ENCODE measurements around the gene LRRC27.

Gene LRRC27

DNA sequence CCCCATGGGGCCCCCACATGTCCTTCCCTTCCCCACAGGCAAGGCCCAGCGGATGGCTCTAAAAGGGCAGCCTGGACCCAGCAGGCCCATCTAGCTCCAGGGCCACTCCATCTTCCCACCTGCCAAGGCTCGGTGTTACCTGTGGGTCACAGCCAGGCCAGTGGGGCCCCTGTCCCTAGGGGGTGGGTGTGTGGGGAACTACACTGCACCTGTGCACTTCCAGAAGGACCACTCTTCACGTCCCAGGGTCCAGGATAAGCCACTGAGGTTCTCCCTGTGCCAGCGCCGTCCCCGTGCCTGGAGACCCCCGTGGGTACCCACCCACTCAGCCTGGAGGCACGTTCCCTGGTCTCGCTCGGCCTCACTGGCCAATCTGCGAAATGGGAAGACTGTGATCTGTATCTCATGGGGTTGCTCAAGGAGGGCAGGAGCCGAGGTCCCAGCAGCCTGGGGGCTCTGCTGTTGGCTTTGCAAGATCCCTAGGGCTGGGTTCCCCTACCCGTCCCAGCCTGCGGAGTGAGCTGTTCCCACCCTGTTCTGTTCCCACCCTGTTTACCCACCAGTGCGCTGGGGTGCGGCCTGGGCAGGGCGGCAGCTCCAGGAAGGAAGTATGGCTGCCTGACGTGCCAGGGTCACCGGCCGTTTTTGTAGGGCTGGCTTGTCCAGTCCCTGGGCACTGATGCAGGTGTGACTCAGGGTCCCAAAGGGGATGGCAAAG lies 69.6 kb downstream of the LRRC27 start:
- Histone ChIP-seq H3K27ac (replicated peaks) (peak overlapping the region; percentile 58), H3K4me3 (replicated peaks; ENCODE audit: insufficient read depth, low read length) (no peak overlapping the region), H3K27me3 (ENCODE audit: insufficient read depth, poor library complexity, severe bottlenecking) (no peaks in the 10 kb centered on the region)
- TF ChIP-seq CTCF (IDR thresholded peaks at IDR 0.05; ENCODE audit: insufficient read depth, low read length), result no peak
- TF ChIP-seq GABPA (IDR thresholded peaks at IDR 0.05; ENCODE audit: low read depth), result no peak
- TF ChIP-seq POLR2AphosphoS5 (IDR thresholded peaks at IDR 0.05; ENCODE audit: low read depth), result no peak; the same call in 1 of the 2 replicates
- TF ChIP-seq SPI1 (IDR thresholded peaks at IDR 0.05; ENCODE audit: borderline replicate concordance, low read depth), result no peak
- TF ChIP-seq REST (IDR thresholded peaks at IDR 0.05; ENCODE audit: insufficient replicate concordance, low read depth), result no peak
- no peak for DNase-seq (ENCODE audit: low read depth in 1 of 2, low spot score in 1 of 2)

- Histone ChIP-seq H3K27ac (replicated peaks) (no peak overlapping the region), H3K4me3 (replicated peaks; ENCODE audit: insufficient read depth, low read length) (no peak overlapping the region), H3K27me3 (ENCODE audit: insufficient read depth, poor library complexity, severe bottlenecking) (no peaks in the 10 kb centered on the region)
- TF ChIP-seq SPI1 (IDR thresholded peaks at IDR 0.05; ENCODE audit: borderline replicate concordance, low read depth), result no peak
- TF ChIP-seq CTCF (IDR thresholded peaks at IDR 0.05; ENCODE audit: insufficient read depth, low read length), result no peak
- TF ChIP-seq REST (IDR thresholded peaks at IDR 0.05; ENCODE audit: insufficient replicate concordance, low read depth), result no peak
- no peak for TF ChIP-seq POLR2AphosphoS5 (IDR thresholded peaks at IDR 0.05; ENCODE audit: low read depth)
- TF ChIP-seq GABPA (IDR thresholded peaks at IDR 0.05; ENCODE audit: low read depth), result no peak
- DNase-seq (ENCODE audit: low read depth in 1 of 2, low spot score in 1 of 2), result no peak
These were observed 70.8 kb downstream of the LRRC27 start for GRCh38 chr10:132402781-132403241.

GRCh38 chr10:132403511-132404168 lies 71.6 kb downstream of the LRRC27 start:
- TF ChIP-seq POLR2AphosphoS5 (IDR thresholded peaks at IDR 0.05; ENCODE audit: low read depth) (no peak), SPI1 (IDR thresholded peaks at IDR 0.05; ENCODE audit: borderline replicate concordance, low read depth) (no peak), REST (IDR thresholded peaks at IDR 0.05; ENCODE audit: insufficient replicate concordance, low read depth) (no peak), GABPA (IDR thresholded peaks at IDR 0.05; ENCODE audit: low read depth) (no peak), CTCF (IDR thresholded peaks at IDR 0.05; ENCODE audit: insufficient read depth, low read length) (no peak)
- Histone ChIP-seq H3K27me3 (ENCODE audit: insufficient read depth, poor library complexity, severe bottlenecking) (no peaks in the 10 kb centered on the region), H3K27ac (replicated peaks) (no peak overlapping the region), H3K4me3 (replicated peaks; ENCODE audit: insufficient read depth, low read length) (no peak overlapping the region)
- no peak for DNase-seq (ENCODE audit: low read depth in 1 of 2, low spot score in 1 of 2)

Data from HL-60 (cell line).